HG03342 (cell line): Measurements from ENCODE around the gene HERC2.
"Not testable (repeated sequence)": the region's sequence is repeated elsewhere in the genome, so short reads cannot be mapped to it uniquely, and the experiment has no call there.

Source experiments
- ATAC-seq: cut with Tn5 transposase; IDR thresholded peaks from one replicate; pipeline ENCODE4 v1.9.1; 2021; ENCODE audit warnings: mild to moderate bottlenecking, moderate library complexity; ENCODE audit not compliant: unreplicated experiment

HERC2 gene

DNA sequence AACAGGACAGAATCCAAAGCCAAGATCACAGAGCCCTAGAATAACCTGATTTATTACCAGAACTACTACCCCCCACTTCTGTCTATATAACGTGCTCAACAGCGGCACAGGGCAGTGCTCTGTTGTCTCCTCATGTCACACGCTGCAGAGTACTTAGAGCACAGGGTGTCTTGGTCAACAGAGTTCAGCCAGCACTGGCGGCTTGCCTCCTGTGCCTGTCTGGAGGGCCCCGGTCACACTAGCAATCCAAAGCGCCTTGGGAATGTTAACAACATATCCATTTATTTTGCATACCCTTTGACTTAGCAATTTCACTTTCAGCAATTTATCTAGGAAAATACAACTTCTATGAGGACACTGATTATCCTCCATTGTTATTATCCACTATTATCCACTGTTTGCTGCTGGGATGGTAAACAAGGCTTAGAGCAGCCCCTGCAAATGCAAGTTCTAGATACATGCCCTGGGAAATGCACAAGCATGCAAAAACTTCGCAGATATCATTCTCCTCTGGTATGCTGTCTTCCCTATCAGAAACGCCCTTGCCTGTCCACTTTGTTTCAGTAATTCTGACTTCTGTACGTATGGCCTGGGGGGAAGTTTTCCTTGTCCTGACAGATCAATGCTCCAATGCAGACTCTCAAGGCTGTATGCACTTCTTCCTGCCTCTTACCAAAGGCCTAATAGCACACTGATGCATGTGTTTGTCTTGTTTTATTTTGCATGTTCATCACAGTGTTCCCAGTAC is 136.7 kb downstream of the HERC2 start:
- ATAC-seq: no peak

DNA sequence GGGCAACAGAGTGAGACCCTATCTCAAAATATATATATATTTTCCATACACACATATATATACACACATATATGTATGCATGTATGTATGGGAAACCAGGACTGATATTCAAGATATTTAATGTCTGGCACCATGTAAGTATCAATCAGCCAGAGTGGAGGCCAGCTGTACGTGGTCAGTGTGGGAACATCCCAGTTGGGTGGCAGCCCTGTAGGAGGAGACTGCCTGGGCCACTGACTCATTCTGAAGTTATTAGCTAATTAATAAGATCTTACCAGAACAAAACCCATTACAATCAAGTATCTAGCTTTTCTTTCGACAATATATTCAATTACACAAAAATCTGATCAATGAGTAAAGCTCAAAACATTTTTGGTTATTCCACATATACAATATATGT is 137.8 kb downstream of the HERC2 start:
- no peak for ATAC-seq

DNA sequence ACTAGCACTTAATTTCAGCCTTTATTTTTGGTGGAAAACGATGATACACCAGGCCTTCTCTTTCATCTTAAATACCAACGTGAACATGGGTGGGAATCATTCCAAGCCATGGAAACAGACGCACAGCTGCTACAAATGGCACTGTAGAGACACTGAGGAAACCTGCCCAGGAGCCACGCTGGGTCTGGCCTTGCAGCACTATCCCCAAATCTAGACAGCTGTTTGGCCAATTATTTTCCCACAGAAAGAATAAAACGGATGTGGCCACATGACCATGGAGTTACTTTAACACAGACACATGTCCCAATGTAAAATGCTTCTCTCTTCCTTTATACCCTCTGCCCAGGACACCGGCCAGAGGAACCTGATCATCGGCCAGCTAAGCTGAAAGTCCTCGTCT is 139.2 kb downstream of the HERC2 start:
- ATAC-seq: no peak

DNA sequence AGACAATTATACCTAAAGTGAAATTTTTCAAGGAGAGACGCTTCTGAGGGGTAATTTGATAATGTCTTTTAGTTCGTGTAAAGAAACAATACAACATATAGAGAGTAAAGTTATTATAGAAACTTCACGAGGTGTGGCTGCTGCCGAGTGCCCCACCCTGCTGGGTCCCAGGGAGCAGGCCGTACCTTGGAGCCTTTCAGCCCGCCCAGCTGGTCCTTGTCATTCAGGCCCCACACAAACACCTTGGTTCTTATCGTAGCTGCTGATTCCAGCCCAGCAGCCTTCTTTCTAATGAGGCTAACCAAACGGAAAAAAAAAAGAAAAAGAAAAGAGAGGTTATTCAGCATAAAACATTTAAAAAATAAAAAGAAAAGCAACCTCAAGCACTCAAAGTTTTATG is 139.8 kb downstream of the HERC2 start:
- ATAC-seq: no peak

DNA sequence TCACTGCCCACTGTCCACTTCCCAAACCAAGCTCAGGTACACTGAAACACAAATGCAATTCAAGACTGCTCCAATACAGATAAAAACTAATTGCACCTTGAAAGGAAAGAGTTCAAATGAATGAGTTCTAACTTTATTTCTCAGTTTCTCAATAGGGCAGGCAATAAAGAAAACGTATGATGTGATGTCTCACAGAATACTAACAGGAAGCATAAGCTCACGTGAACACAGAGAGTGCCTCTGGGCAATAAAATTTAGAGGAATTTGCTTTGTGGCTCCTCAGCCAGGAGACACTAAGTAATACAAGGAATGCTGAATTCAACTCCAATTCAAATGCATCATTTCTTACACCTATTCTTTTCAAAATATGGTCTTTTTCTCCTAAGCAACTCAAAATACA is 140.6 kb downstream of the HERC2 start:
- no peak for ATAC-seq

DNA sequence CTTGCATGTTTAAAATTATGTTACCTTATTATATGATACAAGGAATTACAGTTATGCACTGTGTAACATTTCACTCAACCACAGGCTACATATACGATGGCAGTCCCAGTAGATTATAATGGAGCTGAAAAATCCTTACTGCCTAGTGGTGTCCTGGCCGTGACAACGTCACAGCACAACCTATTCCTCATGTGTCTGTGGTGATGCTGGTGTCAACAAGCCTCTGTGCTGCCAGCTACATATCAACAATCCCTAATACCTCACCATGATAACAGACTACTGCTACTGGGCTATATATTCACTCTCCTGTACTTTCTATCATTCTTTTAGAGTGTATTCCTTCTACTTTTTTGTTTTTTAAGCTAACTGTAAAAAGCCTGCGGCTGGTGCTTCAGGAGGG is 142.7 kb downstream of the HERC2 start:
- ATAC-seq: no peak

DNA sequence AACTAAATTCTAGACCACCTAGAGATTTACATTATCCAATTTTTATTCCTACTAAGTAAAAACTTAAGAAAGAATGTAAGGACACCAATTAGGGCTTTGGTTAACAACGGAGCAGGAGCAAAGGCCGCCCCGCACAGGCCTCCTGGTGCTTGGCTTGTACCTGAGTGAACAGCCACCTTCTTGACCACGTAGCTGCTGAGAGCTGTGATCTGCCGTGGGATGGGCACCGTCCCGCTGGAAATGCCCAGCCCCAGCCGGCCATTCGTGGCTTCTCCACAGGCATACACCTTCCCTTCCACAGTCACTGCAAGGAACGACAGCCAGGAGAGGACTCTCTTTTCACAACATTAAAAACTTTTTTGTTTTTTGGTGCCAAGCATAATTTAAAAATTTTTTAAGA is 143.3 kb downstream of the HERC2 start:
- ATAC-seq: no peak

DNA sequence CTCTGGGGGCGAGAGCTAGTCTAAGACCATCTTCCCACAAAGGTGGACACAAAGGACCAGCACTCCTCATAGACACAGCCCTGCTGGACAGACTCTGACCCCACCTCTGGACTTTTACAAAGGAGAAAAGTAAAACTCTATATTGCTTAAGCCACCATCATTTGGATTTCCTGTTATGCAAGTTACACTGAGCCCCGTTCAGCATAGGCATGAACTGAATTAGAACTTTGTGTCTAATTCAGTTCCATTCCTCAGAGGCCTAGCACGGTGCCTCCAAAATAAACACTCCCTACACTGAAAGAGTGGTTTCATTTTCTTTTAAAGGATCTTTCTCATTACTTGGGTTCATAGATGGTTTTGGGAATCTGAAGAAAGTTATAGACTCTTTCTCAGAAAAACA is 143.7 kb downstream of the HERC2 start:
- no peak for ATAC-seq

DNA sequence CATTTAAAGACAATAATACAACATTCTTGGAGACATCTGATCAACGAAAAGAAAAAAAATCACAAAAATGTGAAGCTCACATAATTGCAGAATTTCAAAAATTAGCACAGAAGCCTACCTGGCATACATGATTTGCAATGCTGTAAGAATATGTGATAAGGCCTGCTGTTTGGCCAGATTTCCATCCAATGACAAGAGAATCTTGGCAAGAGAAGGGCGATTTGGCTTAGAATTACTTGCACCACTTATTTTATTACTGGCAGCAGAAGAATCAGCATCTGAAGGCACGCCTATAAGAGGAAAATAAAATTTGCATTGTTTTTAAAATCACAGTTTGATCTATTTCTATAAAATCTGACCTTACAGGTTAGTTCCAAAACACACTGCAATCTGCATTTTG is 152.6 kb downstream of the HERC2 start:
- ATAC-seq: no peak

DNA sequence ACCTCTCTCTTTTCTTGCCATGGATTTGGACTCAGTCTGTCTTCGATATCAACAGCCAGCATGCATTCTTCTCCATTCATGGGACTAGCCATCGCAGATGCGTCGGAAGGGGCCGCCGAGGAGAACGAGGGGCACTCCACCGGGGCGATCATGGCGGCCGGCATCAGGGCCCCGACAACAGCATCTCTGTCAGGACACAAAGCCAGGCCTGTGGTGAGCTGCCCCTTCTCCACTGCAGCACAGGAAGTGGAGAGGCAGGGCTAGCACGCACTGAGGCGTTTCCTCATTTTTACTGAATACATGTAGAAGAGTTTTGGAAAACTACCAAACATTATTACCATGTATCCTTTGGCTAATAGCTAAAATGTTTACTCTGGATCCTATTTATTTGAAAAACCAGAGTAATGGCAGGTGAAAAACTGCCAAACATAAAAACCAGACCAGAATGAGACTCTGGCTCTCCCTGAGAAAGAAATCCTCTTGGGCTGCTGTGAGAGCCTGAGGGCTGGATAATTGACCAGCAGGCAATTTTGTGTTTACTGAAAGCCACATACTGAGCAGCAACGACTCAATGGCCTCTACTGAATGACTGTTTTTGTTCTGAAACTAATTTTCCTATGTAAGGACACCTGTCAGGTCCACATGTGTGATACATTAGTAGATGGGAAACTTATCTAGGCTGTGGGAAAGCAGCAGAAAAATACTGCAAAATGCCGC is 153.4 kb downstream of the HERC2 start:
- ATAC-seq: not testable (repeated sequence)

DNA sequence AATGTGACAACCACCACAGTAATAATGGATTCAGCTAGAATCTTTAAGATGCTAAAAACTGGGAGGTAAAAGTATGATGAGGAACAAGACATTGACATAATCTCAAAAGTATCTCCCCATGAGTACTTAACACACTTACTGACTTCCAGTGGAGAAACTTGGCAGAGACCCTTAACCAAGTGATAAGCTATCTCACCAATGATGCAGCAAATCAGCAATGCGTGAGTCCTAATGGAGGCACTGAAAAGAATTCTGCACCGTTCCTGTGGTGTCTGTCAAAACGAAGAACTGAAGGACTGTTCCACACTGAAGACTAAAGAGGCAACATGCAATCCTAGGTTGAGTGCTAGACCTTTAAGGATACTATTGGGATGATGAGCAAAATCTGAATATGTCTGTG is 154.9 kb downstream of the HERC2 start:
- ATAC-seq: no peak

DNA sequence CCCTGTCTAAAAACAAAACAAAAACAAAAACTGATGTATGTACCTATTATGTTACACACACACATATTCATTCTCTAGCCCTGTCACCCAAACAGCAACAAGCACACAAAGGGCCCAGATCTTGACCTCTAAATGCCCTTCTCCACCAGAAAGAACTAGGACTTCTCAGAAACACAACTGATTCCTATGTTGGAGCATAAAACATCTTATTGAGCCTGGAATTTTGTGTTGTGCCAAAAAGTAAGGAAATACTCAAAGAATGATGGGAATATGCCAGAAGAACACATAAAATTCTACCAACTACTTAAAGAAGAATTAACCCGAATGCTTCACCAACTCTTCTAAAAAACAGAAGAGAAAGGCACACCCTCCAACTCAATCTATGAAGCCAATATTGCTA is 156.2 kb downstream of the HERC2 start:
- no peak for ATAC-seq

DNA sequence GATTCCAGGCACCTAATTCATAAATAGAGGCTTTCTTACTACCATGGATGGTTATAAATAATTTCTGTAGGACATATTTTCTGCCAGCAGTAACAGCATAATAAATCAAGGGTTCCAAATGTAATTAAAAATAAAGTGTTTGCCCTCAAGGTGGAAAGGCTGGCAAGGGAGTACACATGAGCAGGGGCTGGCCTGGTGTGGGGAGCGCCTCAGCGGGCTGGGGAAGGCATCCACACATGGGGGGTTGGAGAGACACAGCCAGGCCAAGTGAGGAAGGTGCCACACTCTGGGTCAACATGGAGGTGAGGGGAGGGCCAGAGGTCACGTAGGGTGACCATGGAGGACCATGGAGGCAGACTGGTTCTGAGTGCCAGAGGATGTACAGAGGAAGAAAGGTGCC is 157.1 kb downstream of the HERC2 start:
- ATAC-seq: no peak

DNA sequence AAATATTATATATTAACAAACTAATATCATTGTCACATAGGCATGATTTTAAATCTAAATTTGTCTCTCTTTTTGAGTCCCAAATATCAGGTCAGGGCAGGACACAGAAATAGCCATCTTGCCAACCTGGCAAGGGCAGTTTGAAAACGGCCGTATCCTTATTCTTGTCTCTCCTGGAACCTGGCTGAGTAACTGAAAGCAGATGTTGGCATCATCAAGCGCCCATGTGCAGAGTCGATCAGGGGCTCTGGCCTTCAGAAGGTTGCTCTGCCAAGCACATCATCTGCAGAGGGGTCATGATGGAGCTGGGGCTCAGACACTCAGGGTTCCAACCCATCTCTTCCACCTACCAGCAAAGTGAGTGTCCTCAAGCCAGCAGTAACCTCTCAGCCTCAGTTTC is 167.7 kb downstream of the HERC2 start:
- ATAC-seq: no peak

DNA sequence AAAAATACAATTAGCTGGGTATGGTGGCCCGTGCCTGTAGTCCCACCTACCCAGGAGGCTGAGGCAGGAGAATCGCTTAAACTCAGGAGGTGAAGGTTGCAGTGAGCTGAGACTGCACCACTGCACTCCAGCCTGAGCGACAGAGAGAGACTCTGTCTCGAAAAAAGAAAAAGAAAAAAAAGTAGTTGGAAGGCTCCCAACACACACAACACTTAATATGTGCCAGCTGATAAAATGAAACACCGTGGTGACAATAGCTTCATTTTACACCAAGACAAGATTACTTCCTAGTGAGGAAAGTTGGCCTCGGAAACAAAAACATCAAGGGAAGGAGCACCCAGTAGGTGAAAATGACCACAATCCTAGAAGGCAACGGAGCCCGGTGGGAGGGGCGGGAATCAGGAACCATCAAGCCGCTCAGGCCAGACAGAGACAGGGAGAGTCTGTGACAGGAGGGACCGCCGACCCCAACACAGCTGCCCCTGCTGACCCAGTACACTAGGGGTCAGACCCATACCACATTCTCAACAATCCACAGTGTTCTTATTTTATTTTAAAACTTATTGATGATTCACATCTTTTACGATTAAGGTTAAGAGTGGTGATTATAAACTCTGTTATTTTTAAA is 168.4 kb downstream of the HERC2 start:
- no peak for ATAC-seq

DNA sequence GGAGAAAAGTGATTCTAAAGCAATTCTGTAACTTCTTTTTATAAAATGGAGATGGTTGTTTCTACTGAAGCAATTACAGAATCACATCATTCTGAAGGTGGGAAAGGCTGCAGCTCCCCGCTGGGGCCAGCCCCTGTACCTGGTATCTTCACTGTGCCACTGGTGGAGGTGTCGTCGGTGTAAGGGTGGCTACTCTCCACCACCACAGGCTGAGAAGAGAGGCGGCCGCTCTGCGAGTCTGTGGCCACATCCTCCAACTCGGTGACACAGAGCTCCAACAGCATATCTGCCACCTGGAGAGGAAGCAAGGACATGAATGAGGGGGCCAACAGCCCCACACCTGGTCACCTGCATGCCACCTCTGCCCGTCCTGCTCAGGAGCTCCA is 169.4 kb downstream of the HERC2 start:
- ATAC-seq: not testable (repeated sequence)

DNA sequence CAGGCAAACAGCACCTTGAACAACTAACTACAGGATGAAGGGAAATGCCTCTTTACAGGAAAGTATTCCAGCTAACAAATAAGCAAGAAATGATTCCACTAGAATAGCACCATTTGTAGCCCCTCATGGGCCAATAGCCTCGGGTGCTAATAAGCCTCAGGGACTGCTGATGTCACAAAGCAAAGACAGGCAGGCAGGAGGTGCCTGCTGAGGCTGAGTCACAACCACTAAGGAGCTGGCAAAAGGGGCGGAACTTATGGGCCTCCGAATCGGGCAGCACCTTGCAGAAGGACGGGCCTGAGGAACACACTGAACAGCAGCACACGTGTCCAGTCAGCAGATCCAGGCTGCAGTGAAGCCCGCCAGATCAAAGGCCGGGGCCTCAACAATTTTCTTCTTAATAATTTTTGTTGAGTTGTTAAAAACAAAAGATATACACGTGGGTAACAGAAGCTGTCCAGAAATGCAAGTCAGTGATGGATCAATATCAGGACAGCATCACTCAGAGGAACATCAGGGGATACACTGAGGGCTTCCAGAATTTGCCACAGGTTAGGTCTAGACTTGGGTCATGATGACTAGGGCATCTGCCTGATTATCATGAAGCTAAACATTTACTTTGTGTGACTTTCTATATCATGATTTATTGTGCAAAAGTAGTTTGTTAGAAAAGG is 170.0 kb downstream of the HERC2 start:
- ATAC-seq: not testable (repeated sequence)

DNA sequence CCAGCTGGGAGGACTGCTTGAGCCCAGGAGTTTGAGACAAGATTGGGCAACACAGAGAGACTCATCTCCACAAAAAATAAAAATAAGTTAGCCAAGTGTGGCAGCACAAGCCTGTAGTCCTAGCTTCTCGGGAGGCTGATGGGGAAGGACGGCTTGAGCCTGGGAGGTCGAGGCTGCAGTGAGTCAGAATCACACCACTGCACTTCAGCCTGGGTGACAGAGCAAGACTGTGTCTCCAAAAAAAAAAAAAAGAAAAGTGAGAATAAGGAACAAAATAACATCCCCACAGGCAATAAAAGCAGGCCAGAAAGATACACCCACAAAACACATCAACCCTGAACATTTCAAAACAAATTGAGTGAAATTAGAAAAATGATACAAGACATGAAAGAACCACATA is 174.2 kb downstream of the HERC2 start:
- ATAC-seq: no peak

DNA sequence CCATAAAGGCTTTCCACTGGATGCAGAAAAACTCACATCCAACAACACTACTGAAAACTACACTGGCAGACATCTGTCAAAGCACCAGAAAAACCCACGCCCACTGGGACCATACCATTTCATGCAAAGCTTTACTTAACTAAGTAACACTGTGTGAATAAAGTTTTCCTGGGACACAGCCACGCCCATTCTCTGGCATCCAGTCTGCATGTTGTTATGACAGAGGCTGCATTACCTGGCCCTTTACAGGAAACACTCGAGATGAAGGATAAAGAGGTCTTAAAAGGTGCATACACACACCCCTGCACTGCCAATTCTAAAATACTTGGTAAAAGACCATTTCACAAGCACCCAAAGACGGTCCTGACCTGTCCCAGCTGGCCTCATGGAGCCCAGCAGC is 176.6 kb downstream of the HERC2 start:
- ATAC-seq: not testable (repeated sequence)

DNA sequence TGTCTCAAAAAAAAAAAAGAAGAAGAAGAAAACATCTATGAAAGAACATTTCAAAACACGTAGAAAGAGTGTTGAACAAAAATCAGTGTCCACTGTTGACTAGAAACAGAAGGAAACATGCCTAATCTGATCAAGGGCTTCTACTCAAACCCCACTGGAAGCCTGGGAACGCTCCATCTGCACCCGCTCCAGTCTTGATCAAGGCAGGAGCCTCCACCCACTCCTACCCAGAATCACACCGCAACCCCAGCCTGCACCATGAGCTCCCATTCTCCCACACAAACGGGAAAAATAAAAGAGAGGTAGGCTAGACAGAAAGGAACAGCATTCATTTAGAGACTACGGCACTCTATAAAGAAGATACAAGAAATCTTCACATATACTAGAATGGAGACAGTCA is 181.9 kb downstream of the HERC2 start:
- no peak for ATAC-seq

DNA sequence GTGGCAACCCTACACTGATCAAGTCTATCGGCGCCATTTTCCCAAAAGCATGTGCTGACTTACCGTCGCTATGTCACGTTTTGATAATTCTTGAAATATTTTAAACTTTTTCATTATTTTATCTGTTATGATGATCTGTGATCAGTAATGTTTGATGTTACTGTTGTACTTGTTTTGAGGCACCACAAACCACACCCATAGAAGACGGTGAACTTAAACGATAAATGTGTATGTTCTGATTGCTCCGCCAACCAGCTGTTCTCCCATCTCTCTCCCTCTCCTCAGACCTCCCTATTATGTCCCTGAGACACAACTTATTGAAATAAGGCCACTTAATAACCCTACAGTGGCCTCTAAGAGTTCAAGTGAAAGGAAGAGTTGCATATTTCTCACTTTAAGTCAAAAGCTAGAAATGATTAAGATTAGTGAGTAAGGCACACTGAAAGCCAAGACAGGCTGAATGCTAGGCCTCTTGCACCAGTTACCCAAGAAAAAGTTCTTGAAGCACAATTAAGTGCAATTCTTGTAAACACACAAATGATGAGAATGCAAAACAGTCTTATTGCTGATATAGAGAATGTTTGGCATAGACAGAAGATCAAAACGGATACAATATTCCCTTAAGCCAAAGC is 184.5 kb downstream of the HERC2 start:
- ATAC-seq: not testable (repeated sequence)
